ENCODE results near the gene C13orf42. TPM values are rescaled to one million over a fixed set of nuclear protein-coding genes. Genes with fewer than 3 reads are reported as not detected.

The C13orf42 gene
- not detected for total RNA-seq

GRCh38 chr13:51111174-51111573 lies at the start of gene C13orf42:
TSS of gene C13orf42 (minus strand) at chr13:51111274. CDS start at chr13:51111209, 65 bp downstream.

Other genes with a start within 250 kb of the C13orf42 start
- 10 to 100 TPM; 94.5 to 97.4 TPM for gene RNASEH2B, start 201.5 kb downstream of the C13orf42 start, total RNA-seq
- gene FAM124A, start 111.1 kb upstream of the C13orf42 start, total RNA-seq: under 1 TPM in 1 of 2 experiments, not detected in 1; 0.12 TPM
- gene SERPINE3, start 228.4 kb upstream of the C13orf42 start, total RNA-seq: not detected

Data from activated naive CD4-positive, alpha-beta T cell treated with anti-CD3 and anti-CD28 coated beads, Interleukin-2, amount 10 ng/mL, durations not matched to agents 5 hours and 36 hours (primary cell).